ENCODE data around the gene WIPF3. TPM values are rescaled to one million over a fixed set of nuclear protein-coding genes. Genes with fewer than 3 reads are reported as not detected.

The WIPF3 gene
- total RNA-seq, 1 experiment from 2014 or later, result 2.0 TPM

DNA sequence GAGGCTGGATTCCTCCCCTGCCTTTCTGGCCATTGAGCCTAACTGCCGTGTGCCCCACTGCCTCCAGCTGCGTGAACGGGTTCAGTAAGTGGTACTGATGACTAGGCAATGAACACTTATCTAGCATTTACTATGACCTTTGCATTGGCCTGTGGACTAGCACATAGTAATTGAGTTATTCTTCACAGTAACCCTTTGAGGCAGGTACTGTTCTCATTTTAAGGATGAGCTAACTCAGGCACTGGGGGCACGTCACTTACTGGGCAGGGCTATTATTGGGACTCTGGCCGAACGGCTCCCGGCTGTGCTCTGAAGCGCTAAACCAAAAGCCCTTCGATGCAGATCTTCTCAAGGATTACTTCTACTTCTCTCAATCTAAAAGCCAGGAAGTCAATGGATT is 38.3 kb downstream of the WIPF3 start:
- DNase-seq (ENCODE audit: low read depth, low spot score), result no peak
- BruUV-seq (replicated peaks), result no TSS peak
- CTCF ChIA-PET, result no interaction called here

DNA sequence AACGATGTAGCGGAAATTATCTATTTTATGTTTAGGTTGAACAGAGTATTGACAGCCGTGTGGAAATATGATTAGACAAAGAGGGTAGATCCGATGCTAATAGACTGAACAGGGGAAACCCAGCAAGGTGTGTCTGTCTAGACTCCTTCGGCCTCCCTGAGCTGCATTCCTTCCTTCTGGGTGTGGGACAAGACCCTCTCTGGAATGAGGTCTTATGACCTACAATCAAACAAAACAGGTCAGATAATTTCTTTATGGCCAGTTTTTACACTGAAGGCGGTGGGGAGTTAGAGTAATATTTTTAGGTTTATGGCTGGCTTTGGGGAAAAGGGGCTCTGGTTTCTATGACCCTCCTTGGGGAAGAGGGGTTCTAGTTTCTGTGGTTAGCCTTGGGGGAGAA is 41.2 kb downstream of the WIPF3 start:
- no peak for TF ChIP-seq SIN3A (IDR thresholded peaks at IDR 0.05; ENCODE audit: borderline replicate concordance, insufficient read depth, low read depth, low read length)
- TF ChIP-seq, protein P1, sequence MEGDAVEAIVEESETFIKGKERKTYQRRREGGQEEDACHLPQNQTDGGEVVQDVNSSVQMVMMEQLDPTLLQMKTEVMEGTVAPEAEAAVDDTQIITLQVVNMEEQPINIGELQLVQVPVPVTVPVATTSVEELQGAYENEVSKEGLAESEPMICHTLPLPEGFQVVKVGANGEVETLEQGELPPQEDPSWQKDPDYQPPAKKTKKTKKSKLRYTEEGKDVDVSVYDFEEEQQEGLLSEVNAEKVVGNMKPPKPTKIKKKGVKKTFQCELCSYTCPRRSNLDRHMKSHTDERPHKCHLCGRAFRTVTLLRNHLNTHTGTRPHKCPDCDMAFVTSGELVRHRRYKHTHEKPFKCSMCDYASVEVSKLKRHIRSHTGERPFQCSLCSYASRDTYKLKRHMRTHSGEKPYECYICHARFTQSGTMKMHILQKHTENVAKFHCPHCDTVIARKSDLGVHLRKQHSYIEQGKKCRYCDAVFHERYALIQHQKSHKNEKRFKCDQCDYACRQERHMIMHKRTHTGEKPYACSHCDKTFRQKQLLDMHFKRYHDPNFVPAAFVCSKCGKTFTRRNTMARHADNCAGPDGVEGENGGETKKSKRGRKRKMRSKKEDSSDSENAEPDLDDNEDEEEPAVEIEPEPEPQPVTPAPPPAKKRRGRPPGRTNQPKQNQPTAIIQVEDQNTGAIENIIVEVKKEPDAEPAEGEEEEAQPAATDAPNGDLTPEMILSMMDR (IDR thresholded peaks at IDR 0.05), result no peak
- TF ChIP-seq POLR2AphosphoS5 (IDR thresholded peaks at IDR 0.05; ENCODE audit: low read depth, low read length), result no peak
- no peak for TF ChIP-seq TCF7L2 (IDR thresholded peaks at IDR 0.05; ENCODE audit: low read depth, low read length)
- TF ChIP-seq, protein P2, sequence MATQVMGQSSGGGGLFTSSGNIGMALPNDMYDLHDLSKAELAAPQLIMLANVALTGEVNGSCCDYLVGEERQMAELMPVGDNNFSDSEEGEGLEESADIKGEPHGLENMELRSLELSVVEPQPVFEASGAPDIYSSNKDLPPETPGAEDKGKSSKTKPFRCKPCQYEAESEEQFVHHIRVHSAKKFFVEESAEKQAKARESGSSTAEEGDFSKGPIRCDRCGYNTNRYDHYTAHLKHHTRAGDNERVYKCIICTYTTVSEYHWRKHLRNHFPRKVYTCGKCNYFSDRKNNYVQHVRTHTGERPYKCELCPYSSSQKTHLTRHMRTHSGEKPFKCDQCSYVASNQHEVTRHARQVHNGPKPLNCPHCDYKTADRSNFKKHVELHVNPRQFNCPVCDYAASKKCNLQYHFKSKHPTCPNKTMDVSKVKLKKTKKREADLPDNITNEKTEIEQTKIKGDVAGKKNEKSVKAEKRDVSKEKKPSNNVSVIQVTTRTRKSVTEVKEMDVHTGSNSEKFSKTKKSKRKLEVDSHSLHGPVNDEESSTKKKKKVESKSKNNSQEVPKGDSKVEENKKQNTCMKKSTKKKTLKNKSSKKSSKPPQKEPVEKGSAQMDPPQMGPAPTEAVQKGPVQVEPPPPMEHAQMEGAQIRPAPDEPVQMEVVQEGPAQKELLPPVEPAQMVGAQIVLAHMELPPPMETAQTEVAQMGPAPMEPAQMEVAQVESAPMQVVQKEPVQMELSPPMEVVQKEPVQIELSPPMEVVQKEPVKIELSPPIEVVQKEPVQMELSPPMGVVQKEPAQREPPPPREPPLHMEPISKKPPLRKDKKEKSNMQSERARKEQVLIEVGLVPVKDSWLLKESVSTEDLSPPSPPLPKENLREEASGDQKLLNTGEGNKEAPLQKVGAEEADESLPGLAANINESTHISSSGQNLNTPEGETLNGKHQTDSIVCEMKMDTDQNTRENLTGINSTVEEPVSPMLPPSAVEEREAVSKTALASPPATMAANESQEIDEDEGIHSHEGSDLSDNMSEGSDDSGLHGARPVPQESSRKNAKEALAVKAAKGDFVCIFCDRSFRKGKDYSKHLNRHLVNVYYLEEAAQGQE (IDR thresholded peaks at IDR 0.05; ENCODE audit: insufficient read depth in 1 of 2, low read depth in 2 of 2, low read length in 1 of 2), result no peak
- Histone ChIP-seq H3K4me3 (ENCODE audit: low read depth in 2 of 2, low read length in 2 of 2) (no peak overlapping the region), H3K4me1 (ENCODE audit: control insufficient read depth, insufficient read depth, low read length) (no peaks in the 10 kb centered on the region), H3K9me3 (ENCODE audit: control insufficient read depth, insufficient read depth, low read depth, low read length) (no peaks in the 10 kb centered on the region), H3K36me3 (ENCODE audit: control insufficient read depth, insufficient read depth, low read length) (no peaks in the 10 kb centered on the region), H3K27me3 (ENCODE audit: control insufficient read depth, insufficient read depth, low read length) (peaks cover 7% of the 10 kb centered on the region), H3K27ac (ENCODE audit: low read length) (no peak overlapping the region)
- no peak for DNase-seq (ENCODE audit: low read depth, low spot score)
- ATAC-seq, result no peak
- BruUV-seq (replicated peaks), result no TSS peak
- CTCF ChIA-PET, result no interaction called here
- POLR2A ChIA-PET, result no interaction called here
- in situ Hi-C loops (cut with HindIII; ENCODE audit: low pct_unique_long_range_greater_than_20kb, low sequenced_read_pairs) (no loop called here), intact Hi-C loops (cut with micrococcal nuclease; ENCODE audit: unreplicated experiment) (no loop called here)

More for the DNA sequence above, 38.3 kb downstream of the WIPF3 start:
- ATAC-seq, result no peak
- no peak for TF ChIP-seq TCF7L2 (IDR thresholded peaks at IDR 0.05; ENCODE audit: low read depth, low read length)
- TF ChIP-seq, protein P2 (IDR thresholded peaks at IDR 0.05; ENCODE audit: insufficient read depth in 1 of 2, low read depth in 2 of 2, low read length in 1 of 2), result no peak
- TF ChIP-seq SIN3A (IDR thresholded peaks at IDR 0.05; ENCODE audit: borderline replicate concordance, insufficient read depth, low read depth, low read length), result no peak
- TF ChIP-seq, protein P1 (IDR thresholded peaks at IDR 0.05), result no peak
- TF ChIP-seq POLR2AphosphoS5 (IDR thresholded peaks at IDR 0.05; ENCODE audit: low read depth, low read length), result no peak
- H3K36me3 ChIP-seq (ENCODE audit: control insufficient read depth, insufficient read depth, low read length), result no peaks in the 10 kb centered on the region
- in situ Hi-C loops (cut with HindIII; ENCODE audit: low pct_unique_long_range_greater_than_20kb, low sequenced_read_pairs) (no loop called here), intact Hi-C loops (cut with micrococcal nuclease; ENCODE audit: unreplicated experiment) (no loop called here)
- peaks cover 5% of the 10 kb centered on the region for H3K27me3 ChIP-seq (ENCODE audit: control insufficient read depth, insufficient read depth, low read length)
- H3K9me3 ChIP-seq (ENCODE audit: control insufficient read depth, insufficient read depth, low read depth, low read length), result no peaks in the 10 kb centered on the region
- H3K4me3 ChIP-seq (ENCODE audit: low read depth in 2 of 2, low read length in 2 of 2), result no peak overlapping the region
- POLR2A ChIA-PET, result no interaction called here
- H3K4me1 ChIP-seq (ENCODE audit: control insufficient read depth, insufficient read depth, low read length), result no peaks in the 10 kb centered on the region
- no peak overlapping the region for H3K27ac ChIP-seq (ENCODE audit: low read length)
